Prostate gland (tissue), 2 donors: ENCODE results near the gene NBPF11.
"Not testable (repeated sequence)": the region's sequence is repeated elsewhere in the genome, so short reads cannot be mapped to it uniquely, and the experiment has no call there.

Experiments used
- CTCF ChIP-seq, 4 experiments: fragments of 200-600 bp in 2 of 4; fragments of 450-650 bp in 2 of 4; sonication (generic) in 2 of 4; IDR thresholded peaks; 1 replicate in 3 of 4; 2 replicates in 1 of 4; pipeline ENCODE4 v1.5.1; 2016 to 2019; ENCODE audit warnings: antibody characterized with exemption in 4 of 4, mild to moderate bottlenecking in 2 of 4, moderate library complexity in 2 of 4
- POLR2A ChIP-seq: fragments of 450-650 bp; IDR thresholded peaks from one replicate; pipeline ENCODE4 v1.6.1; 2016; ENCODE audit warnings: antibody characterized with exemption, mild to moderate bottlenecking
- POLR2AphosphoS5 ChIP-seq: sonication (generic); formaldehyde crosslinking; IDR thresholded peaks from one replicate; pipeline ENCODE4 v1.6.1; 2017; ENCODE audit warnings: antibody characterized with exemption

GRCh38 chr1:148157803-148158202 lies 5.7 kb upstream of the NBPF11 start:
- not testable (repeated sequence) for TF ChIP-seq CTCF (IDR thresholded peaks at IDR 0.05); POLR2AphosphoS5; POLR2A
